HEK293 (cell line): ENCODE measurements around the gene IRF7.

ENCODE experiments used
- GFI1B ChIP-seq: fragments of 450-650 bp; formaldehyde crosslinking; IDR thresholded peaks from 2 replicates; pipeline ENCODE4 v1.5.1; 2016; ENCODE audit warnings: missing biosample characterization, missing genetic modification characterization
- GLIS1 ChIP-seq: fragments of 450-650 bp; formaldehyde crosslinking; IDR thresholded peaks from 2 replicates; pipeline ENCODE4 v1.5.1; 2016; ENCODE audit warnings: missing biosample characterization, missing genetic modification characterization
- GLIS2 ChIP-seq: fragments of 450-650 bp; formaldehyde crosslinking; IDR thresholded peaks from 2 replicates; pipeline ENCODE4 v1.5.1; 2016; ENCODE audit warnings: missing biosample characterization, missing genetic modification characterization
- HOXC10 ChIP-seq: sonication (generic); formaldehyde crosslinking; IDR thresholded peaks from 2 replicates; pipeline ENCODE4 v1.8.1; 2023; ENCODE audit warnings: mild to moderate bottlenecking, missing genetic modification reagents
- KLF8 ChIP-seq: fragments of 450-650 bp; formaldehyde crosslinking; IDR thresholded peaks from 2 replicates; pipeline ENCODE4 v1.5.1; 2016; ENCODE audit warnings: missing biosample characterization, missing genetic modification characterization
- MEIS1 ChIP-seq: sonication (generic); formaldehyde crosslinking; IDR thresholded peaks from 2 replicates; pipeline ENCODE4 v1.8.1; 2022; ENCODE audit warnings: missing genetic modification reagents, mild to moderate bottlenecking, borderline replicate concordance
- OSR2 ChIP-seq: fragments of 450-650 bp; formaldehyde crosslinking; IDR thresholded peaks from 2 replicates; pipeline ENCODE4 v1.5.1; 2016; ENCODE audit warnings: missing biosample characterization, missing genetic modification characterization
- PRDM1 ChIP-seq: fragments of 450-650 bp; formaldehyde crosslinking; IDR thresholded peaks from 2 replicates; pipeline ENCODE4; 2016; ENCODE audit warnings: missing biosample characterization, missing genetic modification characterization
- REPIN1 ChIP-seq: fragments of 450-650 bp; formaldehyde crosslinking; IDR thresholded peaks from 2 replicates; pipeline ENCODE4 v1.5.1; 2017; ENCODE audit warnings: missing biosample characterization, missing genetic modification characterization, low read depth
- SALL2 ChIP-seq: fragments of 450-650 bp; formaldehyde crosslinking; IDR thresholded peaks from 2 replicates; pipeline ENCODE4 v1.5.0; 2017; ENCODE audit warnings: missing biosample characterization, mild to moderate bottlenecking, missing genetic modification characterization, borderline replicate concordance
- SP2 ChIP-seq: fragments of 450-650 bp; formaldehyde crosslinking; IDR thresholded peaks from 2 replicates; pipeline ENCODE4 v1.5.1; 2016; ENCODE audit warnings: missing biosample characterization, missing genetic modification characterization
- ZBTB48 ChIP-seq: fragments of 450-650 bp; formaldehyde crosslinking; IDR thresholded peaks from 2 replicates; pipeline ENCODE4 v1.5.1; 2016; ENCODE audit warnings: missing biosample characterization, missing genetic modification characterization
- ZBTB8A ChIP-seq: fragments of 450-650 bp; formaldehyde crosslinking; IDR thresholded peaks from 2 replicates; pipeline ENCODE4 v1.5.1; 2016; ENCODE audit warnings: missing biosample characterization, missing genetic modification characterization
- ZFP69B ChIP-seq: fragments of 450-650 bp; formaldehyde crosslinking; IDR thresholded peaks from 2 replicates; pipeline ENCODE4 v1.5.1; 2016; ENCODE audit warnings: missing biosample characterization, missing genetic modification characterization
- ZIC2 ChIP-seq: fragments of 450-650 bp; formaldehyde crosslinking; IDR thresholded peaks from 2 replicates; pipeline ENCODE4 v1.5.1; 2016; ENCODE audit warnings: missing biosample characterization, missing genetic modification characterization
- ZNF157 ChIP-seq: fragments of 450-650 bp; formaldehyde crosslinking; IDR thresholded peaks from 2 replicates; pipeline ENCODE4 v1.5.1; 2016; ENCODE audit warnings: missing biosample characterization, missing genetic modification characterization
- ZNF19 ChIP-seq: fragments of 450-650 bp; formaldehyde crosslinking; IDR thresholded peaks from 2 replicates; pipeline ENCODE4; 2016; ENCODE audit warnings: missing biosample characterization, missing genetic modification characterization, low read depth
- ZNF211 ChIP-seq: fragments of 450-650 bp; formaldehyde crosslinking; IDR thresholded peaks from 2 replicates; pipeline ENCODE4 v1.5.1; 2016; ENCODE audit warnings: low read depth, missing biosample characterization, missing genetic modification characterization
- ZNF223 ChIP-seq: fragments of 450-650 bp; formaldehyde crosslinking; IDR thresholded peaks from 2 replicates; pipeline ENCODE4 v1.5.1; 2016; ENCODE audit warnings: missing biosample characterization, missing genetic modification characterization
- ZNF394 ChIP-seq: fragments of 450-650 bp; formaldehyde crosslinking; IDR thresholded peaks from 2 replicates; pipeline ENCODE4 v1.5.1; 2016; ENCODE audit warnings: missing biosample characterization, missing genetic modification characterization, mild to moderate bottlenecking, moderate library complexity, borderline replicate concordance
- ZNF521 ChIP-seq: fragments of 450-650 bp; formaldehyde crosslinking; IDR thresholded peaks from 2 replicates; pipeline ENCODE4 v1.5.1; 2017; ENCODE audit warnings: missing biosample characterization, mild to moderate bottlenecking, missing genetic modification characterization
- ZNF549 ChIP-seq: fragments of 450-650 bp; IDR thresholded peaks from 2 replicates; pipeline ENCODE4 v1.5.1; 2018; ENCODE audit warnings: missing biosample characterization, missing genetic modification characterization, mild to moderate bottlenecking, inconsistent platforms, moderate library complexity
- ZNF747 ChIP-seq: fragments of 450-650 bp; formaldehyde crosslinking; IDR thresholded peaks from 2 replicates; pipeline ENCODE4 v1.5.1; 2016; ENCODE audit warnings: missing biosample characterization, missing genetic modification characterization
- ZSCAN16 ChIP-seq: fragments of 450-650 bp; formaldehyde crosslinking; IDR thresholded peaks from 2 replicates; pipeline ENCODE4 v1.5.1; 2016; ENCODE audit warnings: missing biosample characterization, missing genetic modification characterization
- TF ChIP-seq, protein P1 (sequence below): fragments of 450-650 bp; formaldehyde crosslinking; conservative IDR thresholded peaks from 2 replicates; pipeline ENCODE4 v1.5.1; 2016; ENCODE audit warnings: low read depth, missing biosample characterization, missing genetic modification characterization
- TF ChIP-seq, protein P2 (sequence below): fragments of 450-650 bp; formaldehyde crosslinking; IDR thresholded peaks from 2 replicates; pipeline ENCODE4 v1.5.1; 2016; ENCODE audit warnings: missing biosample characterization, missing genetic modification characterization

IRF7 gene

DNA sequence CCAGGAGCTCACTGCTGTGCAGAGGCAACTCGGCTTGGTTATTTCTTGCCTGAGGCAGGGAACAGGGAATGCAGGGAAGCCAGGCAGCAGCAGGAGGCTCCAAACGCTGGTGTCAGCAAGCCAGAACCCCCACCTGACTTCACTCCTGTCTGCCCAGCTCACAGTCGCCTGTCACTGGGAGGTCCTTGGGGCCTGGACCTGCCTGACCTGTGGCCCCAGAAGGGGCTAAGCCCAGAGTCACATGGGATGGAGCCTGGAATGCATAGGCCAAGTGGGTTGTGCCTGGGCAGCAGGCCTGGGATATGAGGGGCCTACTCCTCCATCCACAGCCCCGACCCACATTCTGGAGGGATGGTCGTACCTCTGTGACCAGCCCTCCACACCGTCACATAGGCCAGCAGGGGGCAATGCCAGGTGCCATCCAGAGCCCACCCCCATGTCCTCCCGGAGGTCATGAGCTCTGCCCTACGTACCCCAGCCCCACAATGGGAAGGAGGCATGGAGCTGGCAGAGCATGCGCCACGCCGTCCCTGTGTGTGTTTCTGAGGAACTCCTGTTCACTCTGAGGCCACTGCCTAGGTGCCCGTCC is 49.7 kb downstream of the IRF7 start (continued):
- TF ChIP-seq ZNF223 (tag by site-specific recombination) (no peak), REPIN1 (tag by site-specific recombination) (no peak), ZSCAN16 (tag by site-specific recombination) (no peak), ZNF157 (tag by site-specific recombination) (no peak), SALL2 (tag by site-specific recombination) (no peak), GLIS2 (tag by site-specific recombination) (peak; percentile 32; the same call in 1 of the 2 replicates), ZNF521 (tag by site-specific recombination) (no peak), GFI1B (tag by site-specific recombination) (no peak), ZNF394 (tag by site-specific recombination) (no peak), ZIC2 (peak; percentile 95), SP2 (tag by site-specific recombination) (no peak), HOXC10 (CRISPR knock-in tag) (no peak), ZNF549 (tag by site-specific recombination) (no peak), OSR2 (peak; percentile 48; the same call in 1 of the 2 replicates), PRDM1 (tag by site-specific recombination) (no peak), MEIS1 (CRISPR knock-in tag) (no peak), ZNF211 (no peak), ZFP69B (no peak), ZNF747 (tag by site-specific recombination) (no peak), GLIS1 (tag by site-specific recombination) (peak; percentile 72), ZBTB8A (tag by site-specific recombination) (0 out of 2 replicates have a peak, but pooled peaks have one; percentile 11), ZBTB48 (tag by site-specific recombination) (no peak), KLF8 (tag by site-specific recombination) (no peak), ZNF19 (tag by site-specific recombination) (no peak)
- TF ChIP-seq, protein P1, sequence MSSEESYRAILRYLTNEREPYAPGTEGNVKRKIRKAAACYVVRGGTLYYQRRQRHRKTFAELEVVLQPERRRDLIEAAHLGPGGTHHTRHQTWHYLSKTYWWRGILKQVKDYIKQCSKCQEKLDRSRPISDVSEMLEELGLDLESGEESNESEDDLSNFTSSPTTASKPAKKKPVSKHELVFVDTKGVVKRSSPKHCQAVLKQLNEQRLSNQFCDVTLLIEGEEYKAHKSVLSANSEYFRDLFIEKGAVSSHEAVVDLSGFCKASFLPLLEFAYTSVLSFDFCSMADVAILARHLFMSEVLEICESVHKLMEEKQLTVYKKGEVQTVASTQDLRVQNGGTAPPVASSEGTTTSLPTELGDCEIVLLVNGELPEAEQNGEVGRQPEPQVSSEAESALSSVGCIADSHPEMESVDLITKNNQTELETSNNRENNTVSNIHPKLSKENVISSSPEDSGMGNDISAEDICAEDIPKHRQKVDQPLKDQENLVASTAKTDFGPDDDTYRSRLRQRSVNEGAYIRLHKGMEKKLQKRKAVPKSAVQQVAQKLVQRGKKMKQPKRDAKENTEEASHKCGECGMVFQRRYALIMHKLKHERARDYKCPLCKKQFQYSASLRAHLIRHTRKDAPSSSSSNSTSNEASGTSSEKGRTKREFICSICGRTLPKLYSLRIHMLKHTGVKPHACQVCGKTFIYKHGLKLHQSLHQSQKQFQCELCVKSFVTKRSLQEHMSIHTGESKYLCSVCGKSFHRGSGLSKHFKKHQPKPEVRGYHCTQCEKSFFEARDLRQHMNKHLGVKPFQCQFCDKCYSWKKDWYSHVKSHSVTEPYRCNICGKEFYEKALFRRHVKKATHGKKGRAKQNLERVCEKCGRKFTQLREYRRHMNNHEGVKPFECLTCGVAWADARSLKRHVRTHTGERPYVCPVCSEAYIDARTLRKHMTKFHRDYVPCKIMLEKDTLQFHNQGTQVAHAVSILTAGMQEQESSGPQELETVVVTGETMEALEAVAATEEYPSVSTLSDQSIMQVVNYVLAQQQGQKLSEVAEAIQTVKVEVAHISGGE (tag by site-specific recombination), result no peak
- TF ChIP-seq, protein P2, sequence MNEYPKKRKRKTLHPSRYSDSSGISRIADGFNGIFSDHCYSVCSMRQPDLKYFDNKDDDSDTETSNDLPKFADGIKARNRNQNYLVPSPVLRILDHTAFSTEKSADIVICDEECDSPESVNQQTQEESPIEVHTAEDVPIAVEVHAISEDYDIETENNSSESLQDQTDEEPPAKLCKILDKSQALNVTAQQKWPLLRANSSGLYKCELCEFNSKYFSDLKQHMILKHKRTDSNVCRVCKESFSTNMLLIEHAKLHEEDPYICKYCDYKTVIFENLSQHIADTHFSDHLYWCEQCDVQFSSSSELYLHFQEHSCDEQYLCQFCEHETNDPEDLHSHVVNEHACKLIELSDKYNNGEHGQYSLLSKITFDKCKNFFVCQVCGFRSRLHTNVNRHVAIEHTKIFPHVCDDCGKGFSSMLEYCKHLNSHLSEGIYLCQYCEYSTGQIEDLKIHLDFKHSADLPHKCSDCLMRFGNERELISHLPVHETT (tag by site-specific recombination), result no peak
- TF ChIP-seq, all 188 proteins: peak for 5
